HCT116 (cell line): ENCODE data around the gene CBL. TPM values are rescaled to one million over a fixed set of nuclear protein-coding genes. Genes with fewer than 3 reads are reported as not detected.

Experiments
- ATAC-seq: fragments of 200-7000 bp; cut with Tn5 transposase; 2 replicates; pipeline ENCODE4 v1.9.1; 2020; ENCODE audit warnings: mild to moderate bottlenecking, moderate library complexity
- BruUV-seq: library from RNA; stranded (reverse); fragments of 400-500 nt; replicated peaks from 2 replicates; lab custom pipeline; 2021; lab: Mats Ljungman, UMichigan
- CTCF ChIA-PET: fragments of 300-600 bp; sonication (Branson Sonifier 250); formaldehyde crosslinking; loops from one replicate; lab custom pipeline; 2021; ENCODE audit warnings: antibody characterized with exemption; lab: Charles Lee
- POLR2A ChIA-PET: fragments of 300-600, 350-600 bp; sonication (Branson Sonifier 250); formaldehyde crosslinking; loops from one replicate; lab custom pipeline; 2021; ENCODE audit warnings: antibody characterized with exemption; lab: Charles Lee
- RAD21 ChIA-PET, 2 experiments: fragments of 300-600 bp; sonication (Branson Sonifier 250); formaldehyde crosslinking; loops; one replicate each; lab custom pipeline; 2023; ENCODE audit warnings: low total read pairs in 2 of 2; ENCODE audit not compliant: uncharacterized antibody in 2 of 2, unreplicated experiment in 2 of 2, low non-redundant PET in 1 of 2; lab: Charles Lee
- DNase-seq: peaks from one replicate; pipeline ENCODE4 v3.0.0-alpha.2; 2010; ENCODE audit warnings: low read depth, low spot score
- H2AFZ ChIP-seq: fragments of 200-600 bp; shearing (Covaris generic), sonication (generic); 2 replicates; pipeline ENCODE4 v1.6.1; 2017; ENCODE audit warnings: low read depth, mixed run types, mixed read lengths, antibody characterized with exemption, low read length; ENCODE audit not compliant: poor library complexity, severe bottlenecking
- H3K27ac ChIP-seq: 2 replicates; pipeline ENCODE4 v1.5.1; 2012; ENCODE audit warnings: low read depth, low read length
- H3K27me3 ChIP-seq: fragments of 200-600 bp; sonication (generic); 2 replicates; pipeline ENCODE4 v1.6.1; 2016; ENCODE audit warnings: mixed run types, low read length, mixed read lengths; ENCODE audit not compliant: insufficient read depth
- H3K36me3 ChIP-seq, 2 experiments: fragments of 200-500 bp in 1 of 2; fragments of 200-600 bp in 1 of 2; sonication (Bioruptor generic) in 1 of 2; sonication (generic) in 1 of 2; 2 replicates each; pipeline versions ENCODE4 v1.5.1 to v1.6.1; 2014 to 2016; ENCODE audit warnings: low read length in 2 of 2, inconsistent platforms in 1 of 2, mixed read lengths in 1 of 2, mixed run types in 1 of 2; ENCODE audit not compliant: insufficient read depth in 2 of 2, control insufficient read depth in 1 of 2
- H3K4me1 ChIP-seq, 2 experiments: fragments of 200-600 bp in 1 of 2; sonication (generic) in 1 of 2; 2 replicates each; pipeline versions ENCODE4 v1.5.1 to v1.6.1; 2012 to 2017; ENCODE audit warnings: low read length in 2 of 2, inconsistent platforms in 1 of 2, mild to moderate bottlenecking in 1 of 2, mixed read lengths in 1 of 2, mixed run types in 1 of 2, moderate library complexity in 1 of 2; ENCODE audit not compliant: insufficient read depth in 2 of 2, control insufficient read depth in 1 of 2
- H3K4me2 ChIP-seq: fragments of 200-600 bp; sonication (generic); 2 replicates; pipeline ENCODE4 v1.6.1; 2017; ENCODE audit warnings: mixed run types, low read length, mixed read lengths
- H3K4me3 ChIP-seq, 2 experiments: fragments of 200-600 bp in 1 of 2; sonication (generic) in 1 of 2; replicated peaks in 1 of 2; 2 replicates each; pipeline ENCODE4 v1.5.1; 2011 to 2016; ENCODE audit warnings: low read length in 2 of 2, control low read depth in 1 of 2, low read depth in 1 of 2, mild to moderate bottlenecking in 1 of 2, mixed read lengths in 1 of 2, mixed run types in 1 of 2
- H3K79me2 ChIP-seq: fragments of 200-600 bp; sonication (generic); 2 replicates; pipeline ENCODE4 v1.6.1; 2017; ENCODE audit warnings: mild to moderate bottlenecking, mixed run types, low read length, moderate library complexity, mixed read lengths; ENCODE audit not compliant: insufficient read depth
- H3K9ac ChIP-seq: fragments of 200-600 bp; sonication (generic); 2 replicates; pipeline ENCODE4 v1.6.1; 2016; ENCODE audit warnings: low read length, mixed read lengths
- H3K9me2 ChIP-seq: fragments of 200-600 bp; sonication (generic), shearing (Covaris generic); 2 replicates; pipeline ENCODE4 v1.6.1; 2017; ENCODE audit warnings: mixed run types, mild to moderate bottlenecking, moderate library complexity; ENCODE audit not compliant: insufficient read depth
- H3K9me3 ChIP-seq, 2 experiments: fragments of 200-500 bp in 1 of 2; fragments of 200-600 bp in 1 of 2; sonication (Bioruptor generic) in 1 of 2; sonication (generic) in 1 of 2; 2 replicates each; pipeline ENCODE4 v1.6.1; 2014 to 2017; ENCODE audit warnings: low read length in 2 of 2, mixed read lengths in 2 of 2, inconsistent platforms in 1 of 2, low read depth in 1 of 2, mild to moderate bottlenecking in 1 of 2, mixed run types in 1 of 2, moderate library complexity in 1 of 2; ENCODE audit not compliant: control insufficient read depth in 1 of 2, insufficient read depth in 1 of 2
- H4K20me1 ChIP-seq: fragments of 200-600 bp; sonication (generic), shearing (Covaris generic); 2 replicates; pipeline ENCODE4 v1.6.1; 2017; ENCODE audit warnings: mixed run types, mild to moderate bottlenecking, moderate library complexity; ENCODE audit not compliant: insufficient read depth
- CBX3 ChIP-seq: IDR thresholded peaks from 2 replicates; pipeline ENCODE4 v1.6.1; 2012; ENCODE audit warnings: low read depth
- CTCF ChIP-seq, 3 experiments: fragments of 200-600 bp in 1 of 3; sonication (generic) in 1 of 3; IDR thresholded peaks in 2 of 3; conservative IDR thresholded peaks in 1 of 3; 2 replicates each; pipeline ENCODE4 v1.5.1; 2012 to 2017; ENCODE audit warnings: low read depth in 2 of 3, low read length in 2 of 3, antibody characterized with exemption in 1 of 3, borderline replicate concordance in 1 of 3, control low read depth in 1 of 3, mild to moderate bottlenecking in 1 of 3, mixed read lengths in 1 of 3, mixed run types in 1 of 3, moderate library complexity in 1 of 3; ENCODE audit not compliant: insufficient read depth in 1 of 3
- ELF1 ChIP-seq: IDR thresholded peaks from 2 replicates; pipeline ENCODE4 v1.6.1; 2012; ENCODE audit warnings: low read depth, borderline replicate concordance
- intact Hi-C: fragments of 100-400 bp; cut with micrococcal nuclease; formaldehyde crosslinking; loops from 2 replicates; pipeline ENCODE4 v1.10.0; 2022
- total RNA-seq: library from RNA; stranded (reverse); gene quantifications from one replicate; pipeline ENCODE4 v1.2.1, GENCODE V29; 2021; ENCODE audit not compliant: unreplicated experiment

Gene CBL
- total RNA-seq, 1 experiment from 2014 or later = 31.1 TPM

- CTCF ChIA-PET = interaction anchor here (1.1 kb wide), 1 partner anchor 12 kb away, joined by 3 read pairs; no protein-coding TSS in a partner anchor
Measured at GRCh38 chr11:119344291-119345010, 138.3 kb downstream of the CBL start.

More at GRCh38 chr11:119344291-119345010, 138.3 kb downstream of the CBL start:
- intact Hi-C loops = no loop called here
- ChIA-PET POLR2A (no interaction called here), RAD21 (no interaction called here)
- no peak for DNase-seq
- Histone ChIP-seq H3K9me2 (no peaks in the 10 kb centered on the region), H3K79me2 (no peaks in the 10 kb centered on the region), H4K20me1 (no peaks in the 10 kb centered on the region), H3K9ac (no peak overlapping the region), H3K27ac (no peak overlapping the region), H3K27me3 (no peaks in the 10 kb centered on the region), H3K9me3 (no peaks in the 10 kb centered on the region), H2AFZ (no peak overlapping the region), H3K4me3 (no peak overlapping the region), H3K4me2 (no peak overlapping the region), H3K36me3 (no peaks in the 10 kb centered on the region), H3K4me1 (peaks cover 0 to 10% of the 10 kb centered on the region in 2 experiments; a peak in 2 of 4 replicates)
- no TSS peak for BruUV-seq
- TF ChIP-seq CTCF (IDR thresholded peaks at IDR 0.05 in 2 of 3, conservative IDR thresholded peaks at IDR 0.05 in 1 of 3; ENCODE audit: borderline replicate concordance in 1 of 3, insufficient read depth in 1 of 3, low read depth in 2 of 3, low read length in 2 of 3) (no peak), CBX3 (no peak), ELF1 (no peak)
- no peak for ATAC-seq
